Lower leg skin (tissue), 4 donors: ENCODE results near the gene JAM3. TPM values are rescaled to one million over a fixed set of nuclear protein-coding genes. Genes with fewer than 3 reads are reported as not detected.

Source experiments
- DNase-seq, 2 donors: peaks; one replicate each; pipeline ENCODE4 v3.0.0-alpha.2; 2019; ENCODE audit warnings: low spot score in 2 of 2
- H3K4me3 ChIP-seq: fragments of 200-600 bp; sonication (generic); 2 replicates; pipeline ENCODE4 v1.5.1; 2017; ENCODE audit warnings: mild to moderate bottlenecking, low read depth; ENCODE audit not compliant: poor library complexity, severe bottlenecking
- CTCF ChIP-seq, 3 donors: fragments of 450-650 bp; IDR thresholded peaks; one replicate each; pipeline ENCODE4 v1.5.1; 2016; ENCODE audit warnings: antibody characterized with exemption in 3 of 3, mild to moderate bottlenecking in 3 of 3, moderate library complexity in 2 of 3
- POLR2A ChIP-seq, 2 donors: fragments of 450-650 bp; IDR thresholded peaks; one replicate each; pipeline ENCODE4 v1.6.1; 2016 to 2017; ENCODE audit warnings: antibody characterized with exemption in 2 of 2, mild to moderate bottlenecking in 1 of 2, moderate library complexity in 1 of 2
- WGBS, 2 donors: methylation state at CpG; one replicate each; pipeline ENCODE4 v1.1.5; 2018; 5-methylcytosine and 5-hydroxymethylcytosine counted together
- intact Hi-C: fragments of 100-400 bp; cut with DNase I; formaldehyde crosslinking; loops from one replicate; pipeline ENCODE4 v1.15.0; 2023; ENCODE audit warnings: low total_unique reads
- total RNA-seq, 4 donors: library from RNA; depleted of rRNA; stranded (reverse); fragments of >200 nt; gene quantifications; one replicate each; pipeline ENCODE4 v1.1.0, GENCODE V29; 2016

Gene JAM3
- total RNA-seq, 4 donors from 2014 or later: 12.8 to 22.4 (median 15.1) TPM

- TF ChIP-seq CTCF (IDR thresholded peaks at IDR 0.05) (no peak), POLR2A (IDR thresholded peaks at IDR 0.05) (no peak)
- no peak overlapping the region for H3K4me3 ChIP-seq
- intact Hi-C loops: loop anchor here (10.0 kb wide), 1 partner anchor 225 kb away; no protein-coding TSS in a partner anchor
- DNase-seq: no peak
- WGBS, 2 donors: 91 to 92% methylated on average over 16 of the region's 16 CpGs
These were observed 80.5 kb downstream of the JAM3 start for GRCh38 chr11:134149371-134149770.

- WGBS, 2 donors: 84% methylated on average over 12 of the region's 12 CpGs
- H3K4me3 ChIP-seq: no peak overlapping the region
- TF ChIP-seq CTCF (IDR thresholded peaks at IDR 0.05) (no peak), POLR2A (IDR thresholded peaks at IDR 0.05) (no peak)
- DNase-seq: no peak
- intact Hi-C loops: no loop called here
These were observed 81.5 kb downstream of the JAM3 start for GRCh38 chr11:134150195-134150903.

- TF ChIP-seq POLR2A (IDR thresholded peaks at IDR 0.05) (no peak), CTCF (IDR thresholded peaks at IDR 0.05) (no peak)
- 84 to 90% methylated on average over 10 of the region's 10 CpGs for WGBS, 2 donors
- no peak overlapping the region for H3K4me3 ChIP-seq
- intact Hi-C loops: no loop called here
- no peak for DNase-seq
These were observed 82.3 kb downstream of the JAM3 start for GRCh38 chr11:134151083-134151747.

GRCh38 chr11:134152696-134153095 is 83.8 kb downstream of the JAM3 start:
- WGBS, 2 donors: 86 to 89% methylated on average over 9 of the region's 9 CpGs

GRCh38 chr11:134153147-134153905 is 84.5 kb downstream of the JAM3 start:
- 78 to 89% methylated on average over 30 of the region's 30 CpGs for WGBS, 2 donors
- H3K4me3 ChIP-seq: no peak overlapping the region
- TF ChIP-seq CTCF (IDR thresholded peaks at IDR 0.05) (no peak), POLR2A (IDR thresholded peaks at IDR 0.05) (no peak)
- intact Hi-C loops: no loop called here
- DNase-seq: no peak

More at GRCh38 chr11:134152696-134153095, 83.8 kb downstream of the JAM3 start:
- H3K4me3 ChIP-seq: no peak overlapping the region
- intact Hi-C loops: no loop called here
- TF ChIP-seq CTCF (IDR thresholded peaks at IDR 0.05) (no peak), POLR2A (IDR thresholded peaks at IDR 0.05) (no peak)
- no peak for DNase-seq
